HG03457 (cell line): ENCODE measurements around the gene CENPF.
"Not testable (repeated sequence)": the region's sequence is repeated elsewhere in the genome, so short reads cannot be mapped to it uniquely, and the experiment has no call there.

ENCODE experiments used
- ATAC-seq: cut with Tn5 transposase; IDR thresholded peaks from one replicate; pipeline ENCODE4 v1.9.1; 2021; ENCODE audit warnings: moderate number of reproducible peaks; ENCODE audit not compliant: unreplicated experiment

CENPF gene

DNA sequence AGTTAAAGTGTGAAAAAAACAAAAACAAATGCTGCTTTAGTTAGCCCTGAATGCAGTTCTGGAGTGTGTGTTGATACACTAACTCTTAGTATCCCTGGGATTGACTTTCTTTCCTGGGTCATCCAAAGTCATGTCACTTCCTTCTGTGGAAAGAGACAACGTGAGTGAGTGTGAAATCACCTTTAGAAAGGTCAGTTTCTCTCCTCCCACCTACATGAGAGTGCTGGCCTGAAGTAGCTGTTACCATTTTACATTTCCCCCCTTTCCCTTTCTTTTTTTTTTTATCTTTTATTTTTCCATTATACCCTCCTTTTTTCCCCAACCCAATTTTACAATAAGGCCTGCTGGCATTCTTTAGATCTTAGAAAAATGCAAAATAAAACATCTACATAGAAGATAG lies 55.2 kb downstream of the CENPF start:
- ATAC-seq, result no peak

GRCh38 chr1:214658785-214659184 lies 55.8 kb downstream of the CENPF start:
- no peak for ATAC-seq

GRCh38 chr1:214660190-214660589 lies 57.2 kb downstream of the CENPF start:
- no peak for ATAC-seq

DNA sequence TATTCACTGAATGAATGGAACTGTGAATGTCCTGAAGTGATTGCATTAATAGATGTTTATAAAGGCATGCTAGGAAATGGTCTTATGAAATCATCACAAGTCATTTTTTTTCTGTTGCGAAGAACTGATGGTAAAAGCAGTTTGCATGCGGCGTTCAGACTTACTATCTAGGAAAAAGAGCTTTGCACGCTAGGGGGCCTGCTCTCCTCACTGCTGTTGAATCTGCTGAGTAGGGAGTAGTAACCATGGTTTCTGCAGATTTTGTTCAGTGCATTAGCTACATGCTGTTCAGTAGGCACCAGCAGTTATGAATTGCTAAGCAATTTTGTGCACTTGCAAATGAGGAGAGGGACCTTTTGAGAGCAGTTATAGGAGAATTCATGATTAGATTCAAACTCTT lies 57.9 kb downstream of the CENPF start:
- no peak for ATAC-seq

GRCh38 chr1:214662223-214662785 lies 59.3 kb downstream of the CENPF start:
- no peak for ATAC-seq

DNA sequence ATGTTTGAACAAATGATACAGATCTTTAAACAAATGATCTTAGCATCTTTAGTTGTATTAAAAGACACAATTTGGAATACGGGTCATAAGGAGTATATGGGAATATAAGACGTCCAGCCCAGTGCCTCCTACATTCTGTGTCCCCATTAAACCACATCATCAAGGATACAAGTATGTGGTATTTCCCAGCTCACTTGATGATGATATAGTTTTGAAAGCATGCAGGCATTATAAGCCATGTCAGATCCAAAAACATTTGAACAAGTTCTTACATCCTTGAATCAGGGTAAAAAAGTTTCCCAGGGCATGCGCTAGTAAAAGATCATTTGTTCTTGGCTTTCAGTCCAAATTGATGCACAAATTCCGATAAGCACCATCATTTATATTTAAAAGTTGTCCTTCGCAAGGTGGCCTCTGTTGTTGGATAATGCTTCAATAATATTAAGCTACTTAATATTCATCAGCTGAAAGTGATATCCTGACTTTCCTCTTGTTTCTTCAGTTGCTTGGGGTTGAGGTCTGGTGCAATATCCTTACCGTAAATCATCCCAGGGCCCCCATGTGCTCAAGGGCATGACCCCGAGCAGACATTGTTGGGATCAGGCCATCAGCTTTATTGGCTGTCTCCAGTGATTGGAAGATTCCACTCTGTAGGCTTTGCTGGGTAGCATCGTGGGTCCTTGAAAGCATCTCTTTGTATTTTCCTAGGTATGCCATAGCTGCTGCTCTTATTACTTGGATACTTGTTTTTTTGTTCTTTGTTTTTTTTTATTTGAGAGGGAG lies 61.8 kb downstream of the CENPF start:
- no peak for ATAC-seq

GRCh38 chr1:214665606-214666110 lies 62.7 kb downstream of the CENPF start:
- no peak for ATAC-seq

DNA sequence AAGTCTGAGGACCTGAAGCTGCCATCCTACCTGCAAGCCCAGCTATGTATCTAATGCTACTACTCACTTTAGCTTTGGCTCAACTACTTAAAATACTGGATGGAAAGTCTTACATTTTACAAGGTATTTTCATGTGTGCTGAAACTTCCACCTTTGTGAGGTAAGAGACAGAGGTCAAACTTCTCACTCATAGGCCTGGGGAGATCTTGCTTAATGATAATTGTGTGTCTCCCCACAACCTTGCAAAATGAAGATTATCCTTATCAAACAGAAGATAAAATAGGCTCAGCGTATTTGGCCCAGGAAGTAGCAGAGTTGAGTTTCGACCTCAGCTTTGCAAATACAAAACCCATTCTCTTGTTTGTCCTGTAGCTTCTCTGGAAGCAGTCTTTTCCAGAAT lies 63.7 kb downstream of the CENPF start:
- no peak for ATAC-seq

DNA sequence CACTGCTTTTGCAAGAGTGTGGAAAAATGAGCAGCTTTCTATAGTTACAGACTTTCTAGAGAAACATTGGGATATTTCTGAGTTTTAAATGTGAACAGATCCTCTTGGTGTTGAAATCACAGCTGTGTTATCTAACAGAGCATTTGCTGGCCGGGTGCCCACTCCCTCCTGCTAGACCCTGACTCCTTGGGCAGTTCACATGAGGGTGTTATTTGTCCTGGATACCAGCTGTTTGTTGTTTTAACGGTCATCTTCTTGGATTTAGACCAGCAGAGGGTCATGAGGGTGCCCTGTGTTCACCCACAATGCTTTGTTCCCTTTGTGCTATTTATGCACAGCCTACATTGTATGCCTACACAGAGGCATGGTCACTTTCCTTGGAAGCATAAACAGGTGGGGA lies 67.1 kb downstream of the CENPF start:
- no peak for ATAC-seq

DNA sequence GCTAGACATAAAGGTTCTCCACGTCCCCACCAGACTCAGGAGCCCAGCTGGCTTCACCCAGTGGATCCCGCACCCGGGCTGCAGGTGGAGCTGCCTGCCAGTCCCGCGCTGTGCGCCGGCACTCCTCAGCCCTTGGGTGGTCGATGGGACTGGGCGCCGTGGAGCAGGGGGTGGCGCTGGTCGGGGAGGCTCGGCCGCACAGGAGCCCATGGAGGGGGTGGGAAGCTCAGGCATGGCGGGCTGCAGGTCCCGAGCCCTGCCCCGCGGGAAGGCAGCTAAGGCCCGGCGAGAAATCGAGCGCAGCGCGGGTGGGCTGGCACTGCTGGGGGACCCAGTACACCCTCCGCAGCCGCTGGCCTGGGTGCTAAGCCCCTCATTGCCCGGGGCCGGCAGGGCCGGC lies 70.0 kb downstream of the CENPF start:
- ATAC-seq, result not testable (repeated sequence)

- ATAC-seq, result no peak
Measured at GRCh38 chr1:214673576-214673975, 70.6 kb downstream of the CENPF start.

DNA sequence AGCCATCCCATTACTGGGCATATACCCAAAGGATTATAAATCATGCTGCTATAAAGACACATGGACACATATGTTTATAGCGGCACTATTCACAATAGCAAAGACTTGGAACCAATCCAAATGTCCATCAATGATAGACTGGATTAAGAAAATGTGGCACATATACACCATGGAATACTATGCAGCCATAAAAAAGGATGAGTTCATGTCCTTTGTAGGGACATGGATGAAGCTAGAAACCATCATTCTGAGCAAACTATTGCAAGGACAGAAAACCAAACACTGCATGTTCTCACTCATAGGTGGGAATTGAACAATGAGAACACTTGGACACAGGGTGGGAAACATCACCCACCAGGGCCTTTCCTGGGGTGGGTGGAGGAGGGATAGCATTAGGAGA lies 72.5 kb downstream of the CENPF start:
- ATAC-seq, result not testable (repeated sequence)

DNA sequence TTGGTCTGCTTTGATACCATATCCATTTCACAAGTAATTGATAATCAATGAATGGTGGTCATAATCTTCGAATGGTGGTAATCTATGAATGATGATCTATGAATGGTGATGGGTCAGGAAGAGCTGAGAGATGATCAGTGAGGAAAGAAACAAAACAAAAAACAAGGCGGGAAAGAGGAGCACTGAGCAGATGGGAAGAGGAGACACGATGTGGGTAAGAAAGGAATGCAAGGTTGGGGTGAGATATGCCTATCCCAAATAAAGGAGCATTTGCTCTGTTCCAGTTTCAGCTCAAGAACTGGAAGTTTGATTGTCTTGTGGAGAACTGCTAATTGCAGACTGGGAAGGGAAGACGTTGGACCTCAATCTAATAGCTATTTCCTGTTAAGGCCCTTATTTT lies 73.8 kb downstream of the CENPF start:
- no peak for ATAC-seq

- no peak for ATAC-seq
Measured at GRCh38 chr1:214677945-214678344, 75.0 kb downstream of the CENPF start.

GRCh38 chr1:214678386-214678785 lies 75.4 kb downstream of the CENPF start:
- no peak for ATAC-seq

DNA sequence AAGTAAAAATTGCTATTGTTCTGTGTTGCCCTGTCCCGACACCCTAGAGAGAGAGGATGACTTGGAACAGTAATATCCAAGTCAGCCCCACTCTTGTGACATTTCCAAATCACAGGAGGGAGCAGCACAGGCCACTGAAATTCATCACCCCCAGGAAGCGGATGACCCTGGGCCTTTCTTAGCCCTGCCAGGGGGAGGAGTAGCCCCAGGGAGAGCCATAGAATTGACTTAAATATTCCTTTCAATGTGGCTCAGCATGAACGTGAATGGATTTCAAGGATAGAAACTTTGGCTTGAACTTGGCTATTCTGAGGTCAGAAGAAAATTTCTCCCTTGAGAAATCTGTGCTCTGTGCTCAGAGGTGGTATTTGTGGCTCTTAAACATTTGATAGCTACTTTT lies 80.6 kb downstream of the CENPF start:
- ATAC-seq, result no peak

DNA sequence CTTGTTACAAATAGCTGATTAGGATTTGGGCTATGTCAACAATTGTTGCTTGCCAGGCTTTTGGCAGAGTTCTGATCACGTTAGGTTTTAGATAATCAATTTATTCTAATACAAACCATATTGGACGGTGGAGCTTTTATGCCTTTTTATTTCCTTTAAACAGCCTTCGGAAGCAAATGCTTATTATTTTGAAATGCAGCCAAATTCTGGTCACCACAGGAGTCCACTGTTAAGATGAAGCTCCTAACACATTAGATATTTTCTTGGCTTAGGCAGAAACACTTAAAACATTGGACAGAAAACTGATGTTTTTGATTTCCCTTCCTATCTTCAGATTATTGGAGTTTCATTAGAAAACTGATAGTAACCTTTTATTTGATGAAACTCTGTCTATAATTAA lies 82.9 kb downstream of the CENPF start:
- ATAC-seq, result no peak

DNA sequence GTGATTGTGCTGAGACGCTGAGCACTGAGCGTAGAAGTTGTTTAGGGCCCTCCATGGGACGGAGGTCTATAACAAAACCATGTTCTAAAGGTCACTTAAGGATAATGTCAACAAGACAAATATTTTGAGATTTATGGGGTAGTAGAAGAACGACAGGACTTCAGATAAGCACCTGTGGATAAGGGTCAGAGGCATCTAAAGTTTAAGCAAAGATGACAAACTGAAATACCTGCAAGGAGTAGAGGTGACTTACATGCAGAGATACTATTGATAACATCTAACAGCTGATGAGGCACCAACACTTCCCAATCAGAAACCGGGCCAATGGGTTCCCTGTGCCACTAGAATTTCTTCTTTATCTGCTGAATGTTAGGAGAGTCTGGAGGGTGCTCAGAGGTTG lies 83.5 kb downstream of the CENPF start:
- no peak for ATAC-seq

GRCh38 chr1:214688891-214689290 lies 85.9 kb downstream of the CENPF start:
- no peak for ATAC-seq

- no peak for ATAC-seq
Measured at GRCh38 chr1:214694769-214695168, 91.8 kb downstream of the CENPF start.

- no peak for ATAC-seq
Measured at GRCh38 chr1:214698559-214698958, 95.6 kb downstream of the CENPF start.

- no peak for ATAC-seq
Measured at GRCh38 chr1:214700437-214700836, 97.4 kb downstream of the CENPF start.

GRCh38 chr1:214702556-214702955 lies 99.6 kb downstream of the CENPF start:
- no peak for ATAC-seq
